HG03521 (cell line): Measurements from ENCODE around the gene RPL7A.

Source experiments
- ATAC-seq: cut with Tn5 transposase; IDR thresholded peaks from one replicate; pipeline ENCODE4 v1.9.1; 2021; ENCODE audit warnings: mild to moderate bottlenecking, moderate library complexity; ENCODE audit not compliant: unreplicated experiment

RPL7A gene

GRCh38 chr9:133347515-133347984, 468 bp upstream of the RPL7A start:
- peak; percentile 35 for ATAC-seq

GRCh38 chr9:133348718-133349573, 928 bp downstream of the RPL7A start:
- ATAC-seq, result no peak

- ATAC-seq, result no peak
These were observed 2.1 kb downstream of the RPL7A start for GRCh38 chr9:133349965-133350616.

GRCh38 chr9:133351526-133351907, 3.5 kb downstream of the RPL7A start:
- no peak for ATAC-seq

- no peak for ATAC-seq
These were observed 4.1 kb downstream of the RPL7A start for GRCh38 chr9:133351908-133352634.

GRCh38 chr9:133352635-133353340, 4.8 kb downstream of the RPL7A start:
- no peak for ATAC-seq

DNA sequence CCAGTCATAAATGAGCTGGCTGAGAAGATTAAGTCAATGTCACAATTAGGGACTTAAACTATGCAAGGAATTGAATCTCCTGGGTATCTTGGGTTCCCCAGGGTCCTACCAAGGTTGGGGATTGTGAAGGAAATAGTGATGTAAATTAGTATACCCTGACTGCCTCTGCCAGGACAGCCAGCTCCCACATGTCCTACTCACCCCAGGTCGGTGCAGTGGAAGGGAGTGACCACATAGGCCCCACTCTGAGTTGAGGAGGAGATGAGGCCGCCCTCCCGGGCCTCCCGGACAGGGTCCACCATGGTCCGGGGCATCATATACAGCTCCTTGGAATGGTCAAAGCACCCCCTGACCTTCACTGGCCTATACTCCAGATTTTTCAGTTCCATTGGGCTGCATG, 5.5 kb downstream of the RPL7A start:
- no peak for ATAC-seq

DNA sequence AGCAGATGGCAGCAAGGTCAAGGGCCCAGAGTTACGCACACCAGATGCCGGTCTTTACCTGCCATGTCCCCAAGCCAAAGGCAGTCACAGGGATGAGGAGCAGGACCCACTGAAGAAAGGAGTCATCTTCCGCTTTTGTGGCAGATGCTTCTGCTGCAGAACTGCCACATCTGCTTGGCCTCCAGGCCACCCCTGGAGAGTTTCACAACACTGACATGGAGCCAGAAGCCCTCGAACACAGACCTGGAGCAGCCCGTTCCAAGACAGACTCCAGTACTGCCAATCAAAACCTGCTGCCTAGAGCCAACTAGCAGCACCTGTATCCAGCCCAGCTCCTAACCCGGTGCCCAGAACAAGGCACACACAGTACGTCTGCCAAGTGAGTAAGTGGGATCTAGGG, 6.7 kb downstream of the RPL7A start:
- no peak for ATAC-seq

- peak; percentile 6 for ATAC-seq
These were observed 7.9 kb downstream of the RPL7A start for GRCh38 chr9:133355881-133356357.

- ATAC-seq, result peak; percentile 54
These were observed 8.5 kb downstream of the RPL7A start, which contains the start of the genes SURF1 and SURF2 for GRCh38 chr9:133356391-133357091. Gene SURF1 (minus strand): TSS chr9:133356487. CDS start chr9:133356453, 34 bp downstream. Gene SURF2 (plus strand): TSS chr9:133356550. CDS start chr9:133356593, 43 bp downstream.

DNA sequence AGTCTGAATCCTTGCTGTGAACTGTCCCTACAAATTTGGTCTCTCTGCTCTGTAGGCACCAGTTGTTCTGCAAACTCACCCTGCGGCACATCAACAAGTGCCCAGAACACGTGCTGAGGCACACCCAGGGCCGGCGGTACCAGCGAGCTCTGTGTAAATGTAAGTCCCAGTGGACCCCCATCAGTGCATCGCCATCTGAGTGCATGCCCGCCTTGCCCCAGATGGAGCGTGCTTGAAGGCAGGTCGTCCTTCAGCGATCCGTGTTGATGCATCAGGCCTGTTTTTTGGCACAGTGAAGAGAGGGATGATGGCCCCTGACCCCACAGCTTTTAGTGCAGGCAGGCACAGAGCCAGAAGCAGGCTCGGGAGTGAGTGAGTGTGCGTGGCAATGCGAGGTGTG, 9.6 kb downstream of the RPL7A start:
- ATAC-seq, result no peak

- no peak for ATAC-seq
These were observed 11.6 kb downstream of the RPL7A start for GRCh38 chr9:133359399-133360175.

DNA sequence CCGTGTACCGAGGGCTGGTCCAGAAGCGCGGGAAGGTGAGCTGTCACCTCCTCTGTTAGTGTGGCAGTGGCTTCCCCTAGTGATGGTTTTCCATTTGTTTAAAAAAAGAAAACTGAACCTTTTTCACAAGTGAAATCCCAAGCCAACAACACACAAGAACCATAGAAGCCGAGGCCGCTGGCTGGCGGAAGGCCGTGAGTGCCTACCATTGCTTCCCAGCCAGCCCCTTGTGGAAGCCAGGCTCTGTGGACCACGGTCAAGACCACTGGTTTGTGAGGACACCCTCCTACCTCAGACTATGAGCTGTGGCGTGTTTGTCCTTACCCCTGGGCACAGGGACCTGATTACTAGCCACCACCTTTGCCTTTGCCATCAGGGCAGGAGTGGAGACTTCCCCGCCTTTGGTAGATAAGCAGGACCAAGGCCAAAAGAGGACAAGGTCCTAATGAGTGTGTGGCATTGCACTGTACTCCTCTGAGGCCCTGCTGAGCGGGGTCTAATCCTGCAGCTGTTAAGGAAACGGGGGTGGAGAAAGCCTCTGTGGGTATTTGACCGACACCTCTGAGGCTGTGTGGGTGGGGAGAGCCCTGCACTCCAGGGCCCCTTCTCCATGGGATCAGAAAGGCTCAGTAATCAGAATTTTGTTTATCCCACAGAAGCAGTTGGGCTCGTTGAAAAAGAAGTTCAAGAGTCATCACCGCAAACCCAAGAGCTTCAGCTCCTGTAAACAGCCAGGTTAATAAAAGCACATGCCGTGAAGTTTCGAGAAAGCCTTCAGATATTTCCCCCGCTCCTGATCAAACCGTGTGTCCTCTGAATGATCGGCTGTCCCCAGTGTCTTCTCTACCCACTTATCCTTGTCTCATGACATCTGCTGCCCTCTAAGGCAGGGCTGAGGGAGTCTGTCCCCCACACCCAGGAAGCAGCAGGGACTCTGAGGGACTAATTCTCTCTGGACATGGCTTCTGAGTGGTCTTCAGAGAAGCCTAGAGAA, 12.7 kb downstream of the RPL7A start:
- ATAC-seq, result no peak

DNA sequence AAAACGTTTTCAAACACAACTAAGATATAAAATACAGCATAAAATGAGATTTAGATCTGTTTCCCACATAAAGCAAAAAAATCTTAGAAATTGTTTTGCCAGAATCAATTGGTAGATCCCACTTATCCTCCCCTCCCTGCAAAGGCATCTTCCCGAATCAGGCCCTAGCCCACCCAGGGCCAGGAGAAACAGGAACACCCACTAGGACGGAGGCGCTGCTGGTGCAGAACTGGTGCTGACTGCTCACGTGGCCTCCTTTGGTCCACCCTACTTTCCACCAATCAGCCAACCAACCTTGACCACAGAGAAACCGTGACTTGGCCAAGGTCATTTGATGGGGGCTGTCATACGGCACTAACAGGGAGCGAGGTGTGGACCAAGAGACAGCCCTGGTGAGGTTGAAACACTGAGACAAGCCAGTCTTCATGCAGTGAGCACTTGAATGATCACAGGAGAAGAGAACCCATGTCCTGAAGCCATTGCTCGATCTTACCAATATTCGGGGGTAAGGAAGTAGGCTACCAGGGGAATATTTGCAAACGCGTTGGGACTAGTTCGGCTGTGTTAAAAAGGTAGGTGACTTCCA, 13.6 kb downstream of the RPL7A start:
- no peak for ATAC-seq

- no peak for ATAC-seq
These were observed 14.5 kb downstream of the RPL7A start for GRCh38 chr9:133362359-133363044.

- no peak for ATAC-seq
These were observed 18.4 kb downstream of the RPL7A start for GRCh38 chr9:133366435-133366834.

- no peak for ATAC-seq
These were observed 19.2 kb downstream of the RPL7A start for GRCh38 chr9:133367221-133367620.
